SK-N-SH treated with all-trans-retinoic acid at 6 μM for 48 hours (cell line): ENCODE measurements around the gene IGFBP2.

Source experiments
- CSDC2 ChIP-seq: fragments of 250-450 bp; sonication (Bioruptor Pico); IDR thresholded peaks from 2 replicates; pipeline ENCODE4 v1.5.0; 2020; ENCODE audit warnings: mild to moderate bottlenecking, moderate library complexity
- ESRRG ChIP-seq: fragments of 250-450 bp; sonication (Bioruptor Pico); IDR thresholded peaks from 2 replicates; pipeline ENCODE4 v1.6.1; 2021; ENCODE audit warnings: mild to moderate bottlenecking
- ISL1 ChIP-seq: fragments of 250-450 bp; sonication (Bioruptor Pico); IDR thresholded peaks from 2 replicates; pipeline ENCODE4 v2.1.2; 2022; ENCODE audit warnings: mild to moderate bottlenecking, moderate library complexity
- OSR1 ChIP-seq: fragments of 250-450 bp; sonication (Bioruptor Pico); IDR thresholded peaks from 2 replicates; pipeline ENCODE4 v1.8.0; 2022; ENCODE audit warnings: moderate library complexity, mild to moderate bottlenecking, inconsistent platforms
- PATZ1 ChIP-seq: fragments of 250-450 bp; sonication (Bioruptor Pico); IDR thresholded peaks from 2 replicates; pipeline ENCODE4 v1.8.0; 2020; ENCODE audit warnings: mild to moderate bottlenecking, moderate library complexity, borderline replicate concordance
- ZFP30 ChIP-seq: fragments of 450-650 bp; formaldehyde crosslinking; IDR thresholded peaks from 2 replicates; pipeline ENCODE4 v1.5.0; 2022; ENCODE audit warnings: mild to moderate bottlenecking, moderate library complexity
- TF ChIP-seq, protein P1 (sequence below): fragments of 250-450 bp; sonication (Bioruptor Pico); IDR thresholded peaks from 2 replicates; pipeline ENCODE4 v1.5.1; 2021; ENCODE audit warnings: mild to moderate bottlenecking, moderate library complexity

GRCh38 chr2:216701544-216701943, 68.3 kb downstream of the IGFBP2 start:
- no peak for TF ChIP-seq ISL1 (CRISPR knock-in tag)
- TF ChIP-seq, protein P1, sequence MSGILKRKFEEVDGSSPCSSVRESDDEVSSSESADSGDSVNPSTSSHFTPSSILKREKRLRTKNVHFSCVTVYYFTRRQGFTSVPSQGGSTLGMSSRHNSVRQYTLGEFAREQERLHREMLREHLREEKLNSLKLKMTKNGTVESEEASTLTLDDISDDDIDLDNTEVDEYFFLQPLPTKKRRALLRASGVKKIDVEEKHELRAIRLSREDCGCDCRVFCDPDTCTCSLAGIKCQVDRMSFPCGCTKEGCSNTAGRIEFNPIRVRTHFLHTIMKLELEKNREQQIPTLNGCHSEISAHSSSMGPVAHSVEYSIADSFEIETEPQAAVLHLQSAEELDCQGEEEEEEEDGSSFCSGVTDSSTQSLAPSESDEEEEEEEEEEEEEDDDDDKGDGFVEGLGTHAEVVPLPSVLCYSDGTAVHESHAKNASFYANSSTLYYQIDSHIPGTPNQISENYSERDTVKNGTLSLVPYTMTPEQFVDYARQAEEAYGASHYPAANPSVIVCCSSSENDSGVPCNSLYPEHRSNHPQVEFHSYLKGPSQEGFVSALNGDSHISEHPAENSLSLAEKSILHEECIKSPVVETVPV (CRISPR knock-in tag) = no peak
- no peak for TF ChIP-seq PATZ1 (CRISPR knock-in tag)
- no peak for TF ChIP-seq CSDC2 (CRISPR knock-in tag)
- no peak for TF ChIP-seq ZFP30 (CRISPR knock-in tag)
- TF ChIP-seq OSR1 (CRISPR knock-in tag) = no peak
- TF ChIP-seq ESRRG = no peak
